ENCODE results near the gene TOMM22.
"Not testable (repeated sequence)": the region's sequence is repeated elsewhere in the genome, so short reads cannot be mapped to it uniquely, and the experiment has no call there.

The TOMM22 gene

GRCh38 chr22:38681582-38682335 is at the start of gene TOMM22:
TOMM22 (plus strand) TSS chr22:38681957; CDS start chr22:38681979, 22 bp downstream.
- peak; percentile 73 to 80 (median 76) for DNase-seq (ENCODE audit: low read depth in 3 of 3)

- no peak for DNase-seq (ENCODE audit: low read depth in 3 of 3)
Observed at GRCh38 chr22:38632528-38632927, 49.2 kb upstream of the TOMM22 start.

DNA sequence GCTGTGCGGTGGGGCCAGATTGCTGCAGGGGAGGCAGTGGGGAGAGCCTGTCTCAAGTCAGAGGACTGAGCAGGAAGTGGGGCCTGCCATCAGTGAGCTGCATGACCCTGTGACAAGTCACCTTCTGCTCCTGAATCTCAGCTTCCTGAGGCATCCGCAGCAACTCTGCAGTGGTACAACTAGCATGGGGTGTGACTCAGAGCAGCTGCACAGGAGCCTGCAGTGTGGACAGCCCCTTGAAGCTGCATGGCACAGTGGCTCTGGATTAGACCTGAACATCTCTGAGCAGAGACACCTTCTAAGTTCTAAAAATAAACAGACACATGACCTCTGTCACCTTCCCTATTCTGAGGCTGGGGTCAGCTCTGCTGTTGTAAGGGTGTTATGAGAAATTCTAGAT is 43.5 kb upstream of the TOMM22 start:
- DNase-seq (ENCODE audit: low read depth in 3 of 3) = no peak

DNA sequence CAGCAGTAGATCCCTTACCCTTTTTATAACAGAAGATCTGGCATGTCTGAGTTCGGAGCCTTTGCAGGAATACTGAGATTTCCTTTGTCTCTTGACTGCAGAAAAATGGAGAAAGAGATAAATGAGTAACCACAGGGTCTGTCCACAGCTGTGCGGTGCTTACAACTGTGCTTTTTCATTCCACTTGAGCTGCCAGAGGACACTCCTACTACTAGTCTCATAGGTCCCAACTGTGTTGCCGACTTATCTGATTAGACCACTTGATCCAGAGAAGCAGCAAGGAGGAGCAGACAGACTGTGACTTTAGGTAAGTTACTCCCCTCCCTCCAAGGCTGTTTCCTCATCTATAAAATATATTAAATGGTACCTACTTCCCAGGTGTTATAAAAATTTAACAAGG is 43.0 kb upstream of the TOMM22 start:
- no peak for DNase-seq (ENCODE audit: low read depth in 3 of 3)

DNA sequence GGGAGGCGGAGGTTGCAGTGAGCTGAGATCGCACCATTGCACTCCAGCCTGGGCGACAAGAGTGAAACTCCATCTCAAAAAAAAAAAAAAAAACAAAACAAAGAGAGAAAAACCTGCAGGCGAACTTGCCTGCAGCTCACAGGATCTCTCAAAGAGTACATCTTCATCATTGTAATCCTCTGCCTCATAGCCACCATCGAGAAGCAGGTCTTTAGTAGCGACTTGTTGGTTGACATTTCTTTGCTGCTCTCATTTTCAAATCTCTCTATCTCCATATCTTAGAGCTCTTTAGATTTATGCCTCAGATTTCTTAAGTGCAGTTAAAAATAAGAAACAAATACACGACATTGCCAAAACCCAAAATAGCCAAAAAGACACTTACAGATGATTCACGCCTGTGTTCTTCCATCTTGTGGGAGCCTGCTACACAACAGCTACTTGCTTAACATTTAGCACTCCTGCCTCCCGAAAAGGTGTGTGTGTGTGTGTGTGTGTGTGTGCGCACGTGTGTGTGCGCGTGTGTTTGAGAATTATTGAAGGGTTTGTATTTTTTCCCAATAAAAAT is 40.2 kb upstream of the TOMM22 start:
- no peak for DNase-seq (ENCODE audit: low read depth in 3 of 3)

DNA sequence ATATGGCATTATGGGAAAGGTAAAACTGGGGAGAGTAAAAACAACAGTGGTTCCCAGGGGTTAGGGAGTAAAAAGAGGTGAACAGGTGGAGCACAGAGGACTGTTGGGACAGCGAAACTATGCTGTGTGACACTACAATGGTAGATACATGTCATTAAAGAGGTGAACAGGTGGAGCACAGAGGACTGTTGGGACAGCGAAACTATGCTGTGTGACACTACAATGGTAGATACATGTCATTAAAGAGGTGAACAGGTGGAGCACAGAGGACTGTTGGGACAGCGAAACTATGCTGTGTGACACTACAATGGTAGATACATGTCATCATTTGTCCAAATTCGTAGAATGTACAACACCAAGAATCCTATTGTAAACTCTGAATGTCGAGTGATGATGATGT is 37.5 kb upstream of the TOMM22 start:
- DNase-seq (ENCODE audit: low read depth in 3 of 3) = not testable (repeated sequence)

GRCh38 chr22:38645430-38645829 is 36.3 kb upstream of the TOMM22 start:
- no peak for DNase-seq (ENCODE audit: low read depth in 3 of 3)

DNA sequence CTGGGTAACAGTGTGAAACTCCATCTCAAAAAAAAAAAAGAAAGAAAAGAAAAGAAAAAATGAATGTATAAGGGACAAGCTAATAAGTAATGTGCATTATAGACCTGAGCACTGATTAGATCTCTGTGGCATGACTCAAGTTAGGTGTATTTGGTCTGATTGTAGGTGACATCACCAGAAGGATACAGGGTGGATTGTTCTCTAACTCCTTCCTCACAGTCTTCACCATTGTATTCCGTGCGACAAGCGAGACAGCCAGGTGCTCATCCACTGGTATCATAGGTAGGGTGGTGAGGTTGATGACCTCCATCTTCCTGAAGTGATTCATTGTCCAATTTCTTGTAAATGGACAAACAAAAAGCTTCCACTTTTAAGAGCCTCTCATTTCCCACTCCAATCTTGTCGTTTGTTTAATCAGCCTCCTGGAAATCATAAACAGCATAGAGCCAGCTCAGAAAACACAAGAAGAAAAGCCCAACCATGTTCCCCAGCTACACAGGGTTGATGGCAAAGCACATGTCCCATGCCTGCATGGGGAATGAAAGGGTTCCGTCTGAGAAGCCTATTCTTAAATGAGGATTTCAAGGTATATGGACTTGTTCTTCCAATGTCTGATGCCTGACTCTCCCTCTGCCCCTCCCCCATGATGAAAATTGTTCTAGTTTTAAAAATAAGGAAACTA is 31.8 kb upstream of the TOMM22 start:
- DNase-seq (ENCODE audit: low read depth in 3 of 3) = no peak

- DNase-seq (ENCODE audit: low read depth in 3 of 3) = no peak
Observed at GRCh38 chr22:38652859-38653258, 28.9 kb upstream of the TOMM22 start.

- no peak for DNase-seq (ENCODE audit: low read depth in 3 of 3)
Observed at GRCh38 chr22:38653741-38654140, 28.0 kb upstream of the TOMM22 start.

GRCh38 chr22:38655519-38656255 is 26.1 kb upstream of the TOMM22 start:
- no peak for DNase-seq (ENCODE audit: low read depth in 3 of 3)

GRCh38 chr22:38656256-38657044 is 25.3 kb upstream of the TOMM22 start, which contains the start of the genes CBY1 and FAM227A:
CBY1 (plus strand) TSS chr22:38656638; CDS start chr22:38668055, 11,417 bp downstream.
FAM227A (minus strand) TSS chr22:38656392; CDS start chr22:38650168, 6,224 bp downstream.
- DNase-seq (ENCODE audit: low read depth in 3 of 3) = peak; percentile 67 to 82 (median 68)

DNA sequence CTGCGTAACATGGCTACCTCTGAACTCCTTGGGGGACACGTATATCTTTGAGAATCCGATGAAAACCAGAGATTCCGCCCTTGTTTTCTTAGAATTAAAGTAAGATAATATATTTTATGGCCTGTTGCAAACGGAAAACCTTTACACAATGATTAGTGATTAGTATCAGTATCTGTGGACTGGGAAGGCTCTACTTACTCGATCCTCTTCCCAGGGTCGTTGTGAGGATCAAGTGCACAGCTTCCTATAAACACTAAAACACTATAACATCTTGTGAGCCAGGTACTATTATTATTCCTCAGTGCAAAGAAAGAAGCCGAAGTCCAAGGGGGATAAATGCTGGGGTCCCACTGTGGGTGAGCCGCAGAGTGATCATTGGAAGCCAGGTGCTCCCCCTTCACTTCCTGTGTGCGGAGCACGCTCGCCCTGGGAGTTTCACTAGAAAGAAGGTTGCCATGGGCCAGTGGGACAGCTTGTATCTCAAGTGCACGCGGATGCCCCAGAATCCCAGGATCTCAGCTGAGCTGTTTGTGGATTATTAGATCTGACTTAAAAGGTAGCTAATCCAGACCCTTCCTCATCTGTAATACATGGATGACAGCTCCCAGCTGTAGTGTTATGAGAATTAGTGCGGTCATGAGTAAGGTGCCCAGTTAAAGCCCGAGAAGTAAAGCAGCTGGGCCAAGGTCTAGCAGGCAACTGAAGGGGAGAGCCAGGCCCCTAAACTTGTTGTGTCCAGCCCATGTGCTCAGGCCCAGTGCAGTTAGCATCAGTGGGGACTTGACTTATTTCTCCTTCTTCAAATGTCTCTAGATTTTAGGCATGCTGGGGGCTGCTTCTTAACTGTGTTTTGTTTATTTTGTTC is 24.5 kb upstream of the TOMM22 start:
- peak; percentile 7 to 28 (median 15) for DNase-seq (ENCODE audit: low read depth in 3 of 3)

DNA sequence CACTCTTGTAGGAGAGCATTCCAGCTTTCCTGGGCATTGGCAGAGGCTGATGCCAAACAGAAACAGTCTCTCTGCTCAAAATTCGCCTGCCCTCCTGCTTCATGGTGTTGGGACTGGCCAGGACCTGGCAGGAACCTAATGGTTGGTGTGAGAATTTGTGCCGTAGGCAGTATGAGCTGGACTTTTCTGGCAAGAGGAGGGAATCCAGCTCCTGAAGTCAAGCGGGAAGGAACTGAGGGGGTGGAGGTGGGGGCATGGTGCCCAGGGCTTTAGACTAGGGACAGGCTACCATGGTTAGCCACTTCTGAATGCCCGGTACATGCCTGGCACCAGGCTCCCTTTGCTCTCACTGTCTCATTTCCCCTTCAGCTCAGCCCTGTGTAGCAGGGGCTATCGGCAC is 6.9 kb upstream of the TOMM22 start:
- no peak for DNase-seq (ENCODE audit: low read depth in 3 of 3)

- no peak for DNase-seq (ENCODE audit: low read depth in 3 of 3)
Observed at GRCh38 chr22:38675833-38676232, 5.9 kb upstream of the TOMM22 start.

DNA sequence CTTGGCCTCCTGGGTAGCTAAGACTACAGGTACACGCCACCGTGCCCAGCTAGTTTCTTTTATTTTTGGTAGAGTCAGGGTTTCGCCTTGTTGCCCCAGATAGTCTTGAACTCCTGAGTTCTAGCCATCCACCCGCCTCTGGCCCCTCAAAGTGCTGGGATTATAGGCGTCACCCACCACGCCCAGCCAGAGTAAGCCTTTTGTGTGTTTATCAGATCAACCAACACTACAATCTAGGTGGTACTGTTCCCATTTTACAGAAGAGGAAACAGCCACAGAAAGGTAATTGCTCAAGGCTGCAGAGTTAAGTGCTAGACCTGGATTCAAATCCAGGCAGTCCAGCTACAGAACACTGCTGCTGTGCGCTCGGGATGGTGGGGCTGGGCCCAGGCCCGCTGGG is 3.1 kb downstream of the TOMM22 start:
- no peak for DNase-seq (ENCODE audit: low read depth in 3 of 3)

- no peak for DNase-seq (ENCODE audit: low read depth in 3 of 3)
Observed at GRCh38 chr22:38685761-38686160, 4.0 kb downstream of the TOMM22 start.

GRCh38 chr22:38689651-38690050 is 7.9 kb downstream of the TOMM22 start:
- DNase-seq (ENCODE audit: low read depth in 3 of 3) = no peak

DNA sequence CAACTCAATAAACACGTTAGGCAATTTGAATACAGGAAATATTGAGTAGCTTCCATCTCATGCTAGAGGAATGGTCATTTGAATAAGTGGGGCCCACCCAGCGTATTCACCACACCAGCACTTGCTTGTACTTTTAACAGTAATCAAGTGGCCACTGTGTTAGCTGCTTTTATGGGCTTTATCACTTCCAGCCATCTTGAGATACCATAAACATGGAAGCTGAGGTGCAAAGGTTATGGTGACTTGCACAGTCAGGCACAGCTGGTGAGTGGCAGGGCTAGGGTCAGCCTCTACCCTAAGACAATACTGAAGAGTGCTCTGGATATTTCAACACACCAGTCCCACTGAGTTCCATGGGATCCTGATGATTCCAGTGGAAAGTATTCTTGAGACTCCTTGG is 12.3 kb downstream of the TOMM22 start:
- no peak for DNase-seq (ENCODE audit: low read depth in 3 of 3)

DNA sequence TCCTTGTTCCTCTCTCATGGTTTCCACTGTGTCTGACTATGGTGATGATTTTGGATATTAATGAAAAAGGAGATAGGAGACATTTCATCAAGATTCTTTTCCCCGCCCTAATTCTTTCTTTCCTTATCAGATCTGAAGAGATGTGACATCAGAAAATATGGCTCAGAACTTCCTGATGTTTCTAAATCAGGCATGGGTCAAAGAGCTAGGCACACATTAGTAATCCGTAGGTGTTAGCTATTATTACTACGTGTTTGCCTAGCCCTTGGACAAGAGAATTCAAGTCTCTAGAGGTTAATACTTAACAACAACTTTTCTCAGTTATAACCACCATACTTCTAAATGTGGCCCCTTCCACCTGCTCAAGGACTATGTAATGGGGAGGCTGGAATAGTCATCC is 13.2 kb downstream of the TOMM22 start:
- DNase-seq (ENCODE audit: low read depth in 3 of 3) = no peak
